Cardiac fibroblast (primary cell): ENCODE data around the gene FGF23.

Experiments used
- DNase-seq, 2 donors: peaks; one replicate each; pipeline versions ENCODE4 v3.0.0 to v3.0.0-alpha.2; 2010; ENCODE audit warnings: low read depth in 2 of 2
- H3K4me3 ChIP-seq, 2 donors: replicated peaks in 1 of 2; 1 replicate in 1 of 2; 2 replicates in 1 of 2; pipeline ENCODE4 v1.5.1; 2011; ENCODE audit warnings: low read depth in 2 of 2, low read length in 2 of 2, mild to moderate bottlenecking in 2 of 2, moderate library complexity in 1 of 2
- CTCF ChIP-seq: IDR thresholded peaks from one replicate; pipeline ENCODE4 v1.5.1; 2011; ENCODE audit warnings: low read depth, mild to moderate bottlenecking, low read length, inconsistent platforms

FGF23 gene

GRCh38 chr12:4379405-4379804 lies at the start of gene FGF23:
Gene FGF23 (minus strand): TSS chr12:4379712. CDS start chr12:4379582, 130 bp downstream.
- H3K4me3 ChIP-seq = no peak within 1 kb of the TSS
- DNase-seq = peak; percentile 3 to 26
- TF ChIP-seq CTCF = no peak

- no peak for DNase-seq
- no peak for TF ChIP-seq CTCF
- H3K4me3 ChIP-seq = no peak overlapping the region
Observed at GRCh38 chr12:4424422-4424821, 44.9 kb upstream of the FGF23 start.

- DNase-seq = no peak
- no peak overlapping the region for H3K4me3 ChIP-seq
- TF ChIP-seq CTCF = no peak
Observed at GRCh38 chr12:4423528-4424195, 44.1 kb upstream of the FGF23 start.

- no peak overlapping the region for H3K4me3 ChIP-seq
- DNase-seq = no peak
- TF ChIP-seq CTCF = no peak
Observed at GRCh38 chr12:4422985-4423384, 43.5 kb upstream of the FGF23 start.

GRCh38 chr12:4421590-4422031 lies 42.1 kb upstream of the FGF23 start:
- H3K4me3 ChIP-seq = no peak overlapping the region
- peak; percentile 39 to 50 for DNase-seq
- TF ChIP-seq CTCF = peak; percentile 49

GRCh38 chr12:4420138-4420670 lies 40.7 kb upstream of the FGF23 start:
- DNase-seq = no peak
- H3K4me3 ChIP-seq = no peak overlapping the region
- no peak for TF ChIP-seq CTCF

- TF ChIP-seq CTCF = no peak
- no peak for DNase-seq
- H3K4me3 ChIP-seq = no peak overlapping the region
Observed at GRCh38 chr12:4418913-4419312, 39.4 kb upstream of the FGF23 start.
